Globus pallidus (tissue), 1 donor: ENCODE measurements around the gene INHBE.
A peak's percentile ranks its signal among the peaks of the same experiment; 100 is the strongest.
"Not testable (repeated sequence)": the region's sequence is repeated elsewhere in the genome, so short reads cannot be mapped to it uniquely, and the experiment has no call there.

ENCODE experiments used
- DNase-seq: peaks from one replicate; pipeline ENCODE4 v3.0.0-alpha.2; 2015; ENCODE audit warnings: low spot score

Gene INHBE

GRCh38 chr12:57476162-57476992, 21.3 kb downstream of the INHBE start:
- no peak for DNase-seq

GRCh38 chr12:57476993-57477709, 22.0 kb downstream of the INHBE start:
- no peak for DNase-seq

GRCh38 chr12:57477710-57478681, 22.9 kb downstream of the INHBE start:
- DNase-seq, result no peak

- DNase-seq, result no peak
Observed at GRCh38 chr12:57479043-57479375, 23.9 kb downstream of the INHBE start.

- DNase-seq, result no peak
Observed at GRCh38 chr12:57479376-57480115, 24.4 kb downstream of the INHBE start, which contains the start of gene ARHGAP9. ARHGAP9 (minus strand) TSS chr12:57479866; CDS start chr12:57479406, 460 bp downstream.

GRCh38 chr12:57481671-57482070, 26.6 kb downstream of the INHBE start:
- DNase-seq, result no peak

GRCh38 chr12:57483466-57483865, 28.4 kb downstream of the INHBE start:
- no peak for DNase-seq

- DNase-seq, result no peak
Observed at GRCh38 chr12:57485695-57486094, 30.6 kb downstream of the INHBE start.

GRCh38 chr12:57487055-57487596, 32.0 kb downstream of the INHBE start:
- DNase-seq, result peak; percentile 23

GRCh38 chr12:57487597-57488401, 32.7 kb downstream of the INHBE start, which contains the start of gene MARS1:
MARS1 (plus strand) TSS chr12:57488068; CDS start chr12:57488091, 23 bp downstream.
- DNase-seq, result peak; percentile 96

- DNase-seq, result no peak
Observed at GRCh38 chr12:57488402-57489156, 33.5 kb downstream of the INHBE start.

- DNase-seq, result no peak
Observed at GRCh38 chr12:57489157-57489641, 34.1 kb downstream of the INHBE start.

GRCh38 chr12:57490126-57490525, 35.0 kb downstream of the INHBE start:
- DNase-seq, result no peak

- DNase-seq, result no peak
Observed at GRCh38 chr12:57491393-57492280, 36.5 kb downstream of the INHBE start.

- DNase-seq, result not testable (repeated sequence)
Observed at GRCh38 chr12:57495051-57495701, 40.1 kb downstream of the INHBE start.

- DNase-seq, result no peak
Observed at GRCh38 chr12:57496822-57497221, 41.7 kb downstream of the INHBE start.
